ENCODE results near the gene PRLR. TPM values are rescaled to one million over a fixed set of nuclear protein-coding genes. Genes with fewer than 3 reads are reported as not detected.

The PRLR gene
- total and polyA plus RNA-seq, 8 donors: 0.61 to 16.6 (median 8.1) TPM

GRCh38 chr5:35096216-35096615, 134.1 kb downstream of the PRLR start:
- ATAC-seq (peak in 3 of 4 donors; percentile 16 to 51 (median 46)), FAIRE-seq (no peak), DNase-seq (peak in 1 of 6 donors; percentile 33)
- Histone ChIP-seq H3K4me1 (peaks cover 12 to 19% (median 15%) of the 10 kb centered on the region in 3 donors), H3K4me3 (no peak overlapping the region), H3K27ac (peak overlapping the region in 3 of 4 donors; percentile 23 to 75 (median 57)), H3K27me3 (no peaks in the 10 kb centered on the region), H3K9me3 (no peaks in the 10 kb centered on the region), H3K36me3 (no peaks in the 10 kb centered on the region)
- intact Hi-C loops (cut with DNase I): loop anchor here in 2 of 3 donors (10.0 kb wide), 1 partner anchor 99 kb away; no protein-coding TSS in a partner anchor
- no peak for TF ChIP-seq CTCF (IDR thresholded peaks at IDR 0.05)
- 32 to 42% methylated on average over 3 of the region's 3 CpGs for WGBS, 2 donors

- H3K36me3 ChIP-seq: no peaks in the 10 kb centered on the region
- ATAC-seq: peak; percentile 30 to 59 (median 36)
- H3K27ac ChIP-seq: peak overlapping the region in 2 of 4 donors; percentile 57 to 75
- intact Hi-C loops (cut with DNase I): loop anchor here in 2 of 3 donors (10.0 kb wide), 1 partner anchor 99 kb away; no protein-coding TSS in a partner anchor
- H3K27me3 ChIP-seq: no peaks in the 10 kb centered on the region
- FAIRE-seq: no peak
- peak in 1 of 6 donors; percentile 15 for DNase-seq
- 39 to 52% methylated on average over 3 of the region's 3 CpGs for WGBS, 2 donors
- no peak overlapping the region for H3K4me3 ChIP-seq
- H3K4me1 ChIP-seq: peaks cover 12 to 19% (median 15%) of the 10 kb centered on the region in 3 donors
- TF ChIP-seq CTCF (IDR thresholded peaks at IDR 0.05): no peak
- H3K9me3 ChIP-seq: no peaks in the 10 kb centered on the region
Observed at GRCh38 chr5:35095366-35095765, 134.9 kb downstream of the PRLR start.

- Histone ChIP-seq H3K27ac (peak overlapping the region in 2 of 4 donors; percentile 57 to 75), H3K27me3 (no peaks in the 10 kb centered on the region), H3K4me1 (peaks cover 12 to 19% (median 15%) of the 10 kb centered on the region in 3 donors), H3K36me3 (no peaks in the 10 kb centered on the region), H3K9me3 (no peaks in the 10 kb centered on the region), H3K4me3 (no peak overlapping the region)
- TF ChIP-seq CTCF (IDR thresholded peaks at IDR 0.05): no peak
- ATAC-seq (peak; percentile 72 to 93 (median 84)), FAIRE-seq (no peak), DNase-seq (peak in 3 of 6 donors; percentile 37 to 54 (median 44))
- WGBS, 2 donors: 43 to 50% methylated on average over 3 of the region's 3 CpGs
- intact Hi-C loops (cut with DNase I): loop anchor here in 2 of 3 donors (10.0 kb wide), 1 partner anchor 100 kb away; no protein-coding TSS in a partner anchor
Observed at GRCh38 chr5:35094948-35095347, 135.3 kb downstream of the PRLR start.

- peaks cover 12 to 19% (median 15%) of the 10 kb centered on the region in 3 donors for H3K4me1 ChIP-seq
- H3K4me3 ChIP-seq: no peak overlapping the region
- no peak for DNase-seq
- no peaks in the 10 kb centered on the region for H3K27me3 ChIP-seq
- no peak overlapping the region for H3K27ac ChIP-seq
- H3K9me3 ChIP-seq: no peaks in the 10 kb centered on the region
- no peak for FAIRE-seq
- no peak for TF ChIP-seq CTCF (IDR thresholded peaks at IDR 0.05)
- WGBS, 2 donors: 87 to 93% methylated on average over 2 of the region's 2 CpGs
- intact Hi-C loops (cut with DNase I): loop anchor here in 2 of 3 donors (10.0 kb wide), 1 partner anchor 102 kb away; no protein-coding TSS in a partner anchor
- H3K36me3 ChIP-seq: no peaks in the 10 kb centered on the region
- ATAC-seq: no peak
Observed at GRCh38 chr5:35092703-35093102, 137.6 kb downstream of the PRLR start.

- no peak for TF ChIP-seq CTCF (IDR thresholded peaks at IDR 0.05)
- ATAC-seq: no peak
- DNase-seq: no peak
- FAIRE-seq: no peak
- no peaks in the 10 kb centered on the region for H3K27me3 ChIP-seq
- no peaks in the 10 kb centered on the region for H3K36me3 ChIP-seq
- WGBS, 2 donors: 90 to 91% methylated on average over 5 of the region's 5 CpGs
- intact Hi-C loops (cut with DNase I): loop anchor here in 2 of 3 donors (10.0 kb wide), 1 partner anchor 103 kb away; no protein-coding TSS in a partner anchor
- H3K4me3 ChIP-seq: no peak overlapping the region
- no peak overlapping the region for H3K27ac ChIP-seq
- no peaks in the 10 kb centered on the region for H3K9me3 ChIP-seq
- peaks cover 12 to 14% (median 13%) of the 10 kb centered on the region in 3 donors for H3K4me1 ChIP-seq
Observed at GRCh38 chr5:35091704-35092103, 138.6 kb downstream of the PRLR start.
